MM.1S (cell line): ENCODE measurements around the gene TSC2.

Source experiments
- DNase-seq: peaks from one replicate; pipeline ENCODE4 v3.0.0-alpha.2; 2015
- H2AFZ ChIP-seq: fragments of 300-600 bp; sonication (generic); 2 replicates; pipeline ENCODE4 v1.6.0; 2016; ENCODE audit warnings: antibody characterized with exemption, low read length
- H3F3A ChIP-seq: fragments of 300-600 bp; sonication (generic); 2 replicates; pipeline ENCODE4 v1.6.1; 2016; ENCODE audit warnings: mild to moderate bottlenecking, antibody characterized with exemption, low read length, moderate library complexity, mixed read lengths; ENCODE audit not compliant: insufficient read depth
- H3K27ac ChIP-seq: fragments of 300-600 bp; sonication (generic); 2 replicates; pipeline ENCODE4 v1.5.1; 2016; ENCODE audit warnings: mild to moderate bottlenecking, low read length
- H3K27me3 ChIP-seq: fragments of 300-600 bp; sonication (generic); replicated peaks from 2 replicates; pipeline ENCODE4 v1.6.0; 2016; ENCODE audit warnings: low read length; ENCODE audit not compliant: insufficient read depth
- H3K36me3 ChIP-seq: fragments of 300-600 bp; sonication (generic); replicated peaks from 2 replicates; pipeline ENCODE4 v1.6.1; 2016; ENCODE audit warnings: mild to moderate bottlenecking, low read length, mixed read lengths; ENCODE audit not compliant: insufficient read depth
- H3K4me1 ChIP-seq: fragments of 300-600 bp; sonication (generic); 2 replicates; pipeline ENCODE4 v1.6.1; 2016; ENCODE audit warnings: low read length, mixed read lengths
- H3K4me2 ChIP-seq: fragments of 300-600 bp; sonication (generic); 2 replicates; pipeline ENCODE4 v1.6.0; 2016; ENCODE audit warnings: low read depth, low read length
- H3K4me3 ChIP-seq: fragments of 300-600 bp; sonication (generic); 2 replicates; pipeline ENCODE4 v1.5.1; 2016; ENCODE audit warnings: low read length, mixed read lengths
- H3K79me2 ChIP-seq: fragments of 300-600 bp; sonication (generic); 2 replicates; pipeline ENCODE4 v1.6.1; 2016; ENCODE audit warnings: mixed run types, low read length, mixed read lengths
- H3K9ac ChIP-seq: fragments of 300-600 bp; sonication (generic); 2 replicates; pipeline ENCODE4 v1.6.1; 2016; ENCODE audit warnings: low read length, mixed read lengths
- H3K9me2 ChIP-seq: fragments of 300-600 bp; sonication (generic); replicated peaks from 2 replicates; pipeline ENCODE4 v1.6.1; 2016; ENCODE audit warnings: mild to moderate bottlenecking, low read length, mixed read lengths; ENCODE audit not compliant: insufficient read depth
- H3K9me3 ChIP-seq: fragments of 300-600 bp; sonication (generic); replicated peaks from 2 replicates; pipeline ENCODE4 v1.6.1; 2016; ENCODE audit warnings: mild to moderate bottlenecking, low read length, mixed read lengths; ENCODE audit not compliant: insufficient read depth
- H4K20me1 ChIP-seq: fragments of 300-600 bp; sonication (generic); 2 replicates; pipeline ENCODE4 v1.6.1; 2016; ENCODE audit warnings: mild to moderate bottlenecking, low read length, moderate library complexity, mixed read lengths; ENCODE audit not compliant: insufficient read depth
- CTCF ChIP-seq: fragments of 300-600 bp; sonication (generic); IDR thresholded peaks from 2 replicates; pipeline ENCODE4 v1.5.1; 2016; ENCODE audit warnings: antibody characterized with exemption, low read length, mixed read lengths
- EZH2 ChIP-seq: fragments of 300-600 bp; sonication (generic); optimal IDR thresholded peaks from 2 replicates; pipeline ENCODE3; 2017; ENCODE audit warnings: low read depth, mild to moderate bottlenecking, antibody characterized with exemption, low read length, mixed read lengths
- EZH2phosphoT487 ChIP-seq: fragments of 300-600 bp; sonication (generic); IDR thresholded peaks from 2 replicates; pipeline ENCODE4 v1.6.1; 2018; ENCODE audit warnings: antibody characterized with exemption, low read length

Gene TSC2

GRCh38 chr16:2090777-2091546, 43.2 kb downstream of the TSC2 start:
- H3F3A ChIP-seq, result no peaks in the 10 kb centered on the region
- DNase-seq, result no peak
- H3K9me2 ChIP-seq, result no peaks in the 10 kb centered on the region
- no peaks in the 10 kb centered on the region for H3K27me3 ChIP-seq
- no peak overlapping the region for H3K27ac ChIP-seq
- H4K20me1 ChIP-seq, result no peaks in the 10 kb centered on the region
- no peak overlapping the region for H3K4me3 ChIP-seq
- TF ChIP-seq EZH2phosphoT487, result no peak
- TF ChIP-seq CTCF, result no peak
- TF ChIP-seq EZH2, result no peak
- no peak overlapping the region for H2AFZ ChIP-seq
- no peak overlapping the region for H3K9ac ChIP-seq
- H3K4me2 ChIP-seq, result no peak overlapping the region
- H3K4me1 ChIP-seq, result no peaks in the 10 kb centered on the region
- no peaks in the 10 kb centered on the region for H3K79me2 ChIP-seq
- H3K9me3 ChIP-seq, result no peaks in the 10 kb centered on the region
- H3K36me3 ChIP-seq, result no peaks in the 10 kb centered on the region

- no peak overlapping the region for H3K27ac ChIP-seq
- no peaks in the 10 kb centered on the region for H4K20me1 ChIP-seq
- H3K27me3 ChIP-seq, result no peaks in the 10 kb centered on the region
- H3K9ac ChIP-seq, result no peak overlapping the region
- H3K4me3 ChIP-seq, result no peak overlapping the region
- DNase-seq, result no peak
- no peak overlapping the region for H3K4me2 ChIP-seq
- H3F3A ChIP-seq, result no peaks in the 10 kb centered on the region
- no peaks in the 10 kb centered on the region for H3K9me3 ChIP-seq
- H3K4me1 ChIP-seq, result no peaks in the 10 kb centered on the region
- no peaks in the 10 kb centered on the region for H3K79me2 ChIP-seq
- H3K9me2 ChIP-seq, result no peaks in the 10 kb centered on the region
- H2AFZ ChIP-seq, result no peak overlapping the region
- TF ChIP-seq EZH2phosphoT487 (no peak), CTCF (no peak), EZH2 (no peak)
- H3K36me3 ChIP-seq, result no peaks in the 10 kb centered on the region
These were observed 43.9 kb downstream of the TSC2 start for GRCh38 chr16:2091547-2092255.

GRCh38 chr16:2092256-2092620, 44.5 kb downstream of the TSC2 start:
- Histone ChIP-seq H3K4me3 (no peak overlapping the region), H3K4me2 (no peak overlapping the region), H2AFZ (no peak overlapping the region), H3K79me2 (no peaks in the 10 kb centered on the region), H3K36me3 (no peaks in the 10 kb centered on the region), H3F3A (no peaks in the 10 kb centered on the region), H3K27ac (no peak overlapping the region), H3K4me1 (no peaks in the 10 kb centered on the region), H3K9me2 (no peaks in the 10 kb centered on the region), H3K27me3 (no peaks in the 10 kb centered on the region), H3K9ac (no peak overlapping the region), H3K9me3 (no peaks in the 10 kb centered on the region), H4K20me1 (no peaks in the 10 kb centered on the region)
- DNase-seq, result no peak
- TF ChIP-seq EZH2phosphoT487 (no peak), CTCF (no peak), EZH2 (no peak)
